ENCODE data around the gene ELOVL2. TPM values are rescaled to one million over a fixed set of nuclear protein-coding genes. Genes with fewer than 3 reads are reported as not detected.

Gene ELOVL2
- total and polyA plus RNA-seq, 8 donors: 0.23 to 1.8 TPM; not detected in 6

DNA sequence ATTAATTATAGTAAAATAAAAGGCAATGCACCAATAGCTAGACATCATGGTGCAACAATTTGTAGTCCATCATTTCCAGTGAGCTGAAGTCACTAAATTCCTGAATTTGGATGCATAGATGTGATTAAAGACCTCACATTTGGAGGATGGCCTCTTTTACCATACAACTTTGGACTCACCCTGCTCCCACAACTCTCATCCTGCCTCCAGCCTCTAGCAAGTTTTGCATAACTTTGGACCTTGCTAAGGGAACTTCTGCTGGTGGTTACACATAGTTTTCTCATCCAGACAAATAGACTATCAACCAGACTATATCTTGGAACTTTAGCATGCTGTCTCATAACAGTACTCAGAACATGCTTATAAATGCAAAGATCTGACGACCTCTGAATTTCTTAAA, 12.8 kb upstream of the ELOVL2 start:
- TF ChIP-seq, protein P1, sequence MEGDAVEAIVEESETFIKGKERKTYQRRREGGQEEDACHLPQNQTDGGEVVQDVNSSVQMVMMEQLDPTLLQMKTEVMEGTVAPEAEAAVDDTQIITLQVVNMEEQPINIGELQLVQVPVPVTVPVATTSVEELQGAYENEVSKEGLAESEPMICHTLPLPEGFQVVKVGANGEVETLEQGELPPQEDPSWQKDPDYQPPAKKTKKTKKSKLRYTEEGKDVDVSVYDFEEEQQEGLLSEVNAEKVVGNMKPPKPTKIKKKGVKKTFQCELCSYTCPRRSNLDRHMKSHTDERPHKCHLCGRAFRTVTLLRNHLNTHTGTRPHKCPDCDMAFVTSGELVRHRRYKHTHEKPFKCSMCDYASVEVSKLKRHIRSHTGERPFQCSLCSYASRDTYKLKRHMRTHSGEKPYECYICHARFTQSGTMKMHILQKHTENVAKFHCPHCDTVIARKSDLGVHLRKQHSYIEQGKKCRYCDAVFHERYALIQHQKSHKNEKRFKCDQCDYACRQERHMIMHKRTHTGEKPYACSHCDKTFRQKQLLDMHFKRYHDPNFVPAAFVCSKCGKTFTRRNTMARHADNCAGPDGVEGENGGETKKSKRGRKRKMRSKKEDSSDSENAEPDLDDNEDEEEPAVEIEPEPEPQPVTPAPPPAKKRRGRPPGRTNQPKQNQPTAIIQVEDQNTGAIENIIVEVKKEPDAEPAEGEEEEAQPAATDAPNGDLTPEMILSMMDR (IDR thresholded peaks at IDR 0.05): no peak
- TF ChIP-seq POLR2AphosphoS5 (IDR thresholded peaks at IDR 0.05) (no peak), POLR2A (IDR thresholded peaks at IDR 0.05) (no peak), EP300 (IDR thresholded peaks at IDR 0.05) (no peak)
- no peaks in the 10 kb centered on the region for H3K36me3 ChIP-seq
- intact Hi-C loops (cut with DNase I; ENCODE audit: low total_unique reads): no loop called here
- H3K4me3 ChIP-seq: no peak overlapping the region
- no peak for DNase-seq
- no peak overlapping the region for H3K27ac ChIP-seq
- H3K27me3 ChIP-seq: no peaks in the 10 kb centered on the region
- H3K4me1 ChIP-seq: peaks cover 0 to 10% (median 0%) of the 10 kb centered on the region in 4 donors
- H3K9me3 ChIP-seq: no peaks in the 10 kb centered on the region
- 67 to 92% (median 87%) methylated on average over 1 of the region's 1 CpG for WGBS, 5 donors

DNA sequence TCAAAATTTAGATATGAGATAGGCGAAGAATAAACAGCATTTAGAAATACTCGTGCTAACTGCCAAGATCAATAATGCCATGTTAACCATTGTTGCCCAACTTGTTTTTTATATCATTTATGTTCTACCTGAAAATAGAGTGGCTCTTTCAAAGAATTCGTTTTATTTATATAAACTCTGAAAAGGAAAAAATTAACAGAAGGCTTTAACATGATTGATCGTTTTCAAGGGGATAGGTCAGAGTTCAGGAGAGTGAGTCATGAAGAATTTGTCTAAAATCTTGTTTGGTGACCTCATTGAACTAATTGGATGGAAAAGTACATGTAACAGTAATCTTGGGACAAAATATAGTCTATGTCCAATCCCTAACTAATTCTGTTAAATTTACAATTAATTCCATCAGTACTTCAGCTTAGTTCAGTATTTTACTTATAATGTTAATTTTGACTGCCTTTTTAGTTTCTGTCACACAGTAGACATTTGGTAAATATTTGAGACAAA, 11.1 kb upstream of the ELOVL2 start:
- WGBS, 5 donors: 20 to 28% (median 21%) methylated on average over 4 of the region's 4 CpGs
- TF ChIP-seq, protein P1 (IDR thresholded peaks at IDR 0.05): no peak
- TF ChIP-seq POLR2A (IDR thresholded peaks at IDR 0.05): no peak
- no peak for TF ChIP-seq EP300 (IDR thresholded peaks at IDR 0.05)
- TF ChIP-seq POLR2AphosphoS5 (IDR thresholded peaks at IDR 0.05): no peak

DNA sequence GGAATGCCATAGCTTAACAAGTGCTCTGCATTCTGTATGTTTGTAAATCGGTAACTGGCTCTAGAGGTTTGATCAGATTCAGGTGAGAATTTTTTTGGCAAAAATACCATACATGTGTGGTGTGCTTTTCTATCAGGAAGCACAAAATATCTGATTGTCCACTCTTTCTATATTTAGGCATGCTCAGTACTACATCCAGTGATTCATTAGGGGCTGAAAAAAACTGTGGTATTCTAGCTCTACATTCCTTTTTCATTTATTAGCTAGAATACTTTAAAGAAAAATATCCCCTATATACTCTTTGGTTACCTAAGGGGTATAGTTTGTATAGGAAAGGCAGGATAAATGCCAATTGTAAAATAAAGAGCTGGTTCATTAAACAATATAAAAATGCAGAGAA, 10.6 kb upstream of the ELOVL2 start:
- WGBS, 5 donors: 38 to 66% (median 62%) methylated on average over 1 of the region's 1 CpG
- DNase-seq: no peak
- no peaks in the 10 kb centered on the region for H3K9me3 ChIP-seq
- no peak overlapping the region for H3K27ac ChIP-seq
- peaks cover 0 to 10% (median 0%) of the 10 kb centered on the region in 4 donors for H3K4me1 ChIP-seq
- peaks cover 0 to 17% (median 0%) of the 10 kb centered on the region in 3 donors for H3K27me3 ChIP-seq
- no peak overlapping the region for H3K4me3 ChIP-seq
- intact Hi-C loops (cut with DNase I; ENCODE audit: low total_unique reads): no loop called here
- H3K36me3 ChIP-seq: no peaks in the 10 kb centered on the region
- TF ChIP-seq POLR2A (IDR thresholded peaks at IDR 0.05) (no peak), EP300 (IDR thresholded peaks at IDR 0.05) (no peak), POLR2AphosphoS5 (IDR thresholded peaks at IDR 0.05) (no peak)
- TF ChIP-seq, protein P1 (IDR thresholded peaks at IDR 0.05): no peak

More for the DNA sequence above, 11.1 kb upstream of the ELOVL2 start:
- peak in 1 of 2 donors; percentile 15 for DNase-seq
- Histone ChIP-seq H3K4me1 (peaks cover 0 to 10% (median 0%) of the 10 kb centered on the region in 4 donors), H3K9me3 (no peaks in the 10 kb centered on the region), H3K27me3 (peaks cover 0 to 12% (median 0%) of the 10 kb centered on the region in 3 donors), H3K27ac (no peak overlapping the region), H3K36me3 (no peaks in the 10 kb centered on the region), H3K4me3 (no peak overlapping the region)
- intact Hi-C loops (cut with DNase I; ENCODE audit: low total_unique reads): no loop called here

DNA sequence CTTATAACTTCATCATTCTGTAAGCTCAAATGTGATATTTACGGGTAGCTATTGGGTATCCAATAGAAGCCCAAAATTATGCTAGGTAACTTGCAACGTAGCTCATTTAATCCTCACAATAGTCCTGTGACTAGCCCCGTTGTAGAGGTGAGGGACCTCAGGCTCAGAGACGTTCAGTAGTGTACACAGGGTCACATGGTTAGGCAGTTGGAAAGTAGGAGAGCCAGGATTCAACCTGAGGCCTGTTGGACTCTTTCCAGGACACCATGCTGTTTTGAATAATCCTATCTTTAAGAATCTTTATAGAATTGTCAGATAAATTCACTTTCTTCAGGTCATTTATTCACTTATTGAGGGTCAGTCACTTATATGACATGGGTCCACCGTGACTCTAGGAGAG, 9.2 kb upstream of the ELOVL2 start:
- intact Hi-C loops (cut with DNase I; ENCODE audit: low total_unique reads): no loop called here
- no peak for TF ChIP-seq EP300 (IDR thresholded peaks at IDR 0.05)
- TF ChIP-seq POLR2A (IDR thresholded peaks at IDR 0.05): no peak
- TF ChIP-seq POLR2AphosphoS5 (IDR thresholded peaks at IDR 0.05): no peak
- TF ChIP-seq, protein P1 (IDR thresholded peaks at IDR 0.05): no peak
- 62 to 76% (median 69%) methylated on average over 5 of the region's 5 CpGs for WGBS, 5 donors

More for the DNA sequence above, 9.2 kb upstream of the ELOVL2 start:
- no peak overlapping the region for H3K27ac ChIP-seq
- no peaks in the 10 kb centered on the region for H3K36me3 ChIP-seq
- no peaks in the 10 kb centered on the region for H3K9me3 ChIP-seq
- peaks cover 0 to 10% (median 0%) of the 10 kb centered on the region in 4 donors for H3K4me1 ChIP-seq
- DNase-seq: no peak
- peaks cover 0 to 26% (median 0%) of the 10 kb centered on the region in 3 donors for H3K27me3 ChIP-seq
- H3K4me3 ChIP-seq: no peak overlapping the region

All from stomach (tissue), 9 donors.